HG03159 (cell line): ENCODE results near the gene TBC1D13.
"Not testable (repeated sequence)": the region's sequence is repeated elsewhere in the genome, so short reads cannot be mapped to it uniquely, and the experiment has no call there.

Experiments used
- ATAC-seq: cut with Tn5 transposase; IDR thresholded peaks from one replicate; pipeline ENCODE4 v1.9.1; 2021; ENCODE audit warnings: mild to moderate bottlenecking, moderate library complexity; ENCODE audit not compliant: unreplicated experiment

Gene TBC1D13

DNA sequence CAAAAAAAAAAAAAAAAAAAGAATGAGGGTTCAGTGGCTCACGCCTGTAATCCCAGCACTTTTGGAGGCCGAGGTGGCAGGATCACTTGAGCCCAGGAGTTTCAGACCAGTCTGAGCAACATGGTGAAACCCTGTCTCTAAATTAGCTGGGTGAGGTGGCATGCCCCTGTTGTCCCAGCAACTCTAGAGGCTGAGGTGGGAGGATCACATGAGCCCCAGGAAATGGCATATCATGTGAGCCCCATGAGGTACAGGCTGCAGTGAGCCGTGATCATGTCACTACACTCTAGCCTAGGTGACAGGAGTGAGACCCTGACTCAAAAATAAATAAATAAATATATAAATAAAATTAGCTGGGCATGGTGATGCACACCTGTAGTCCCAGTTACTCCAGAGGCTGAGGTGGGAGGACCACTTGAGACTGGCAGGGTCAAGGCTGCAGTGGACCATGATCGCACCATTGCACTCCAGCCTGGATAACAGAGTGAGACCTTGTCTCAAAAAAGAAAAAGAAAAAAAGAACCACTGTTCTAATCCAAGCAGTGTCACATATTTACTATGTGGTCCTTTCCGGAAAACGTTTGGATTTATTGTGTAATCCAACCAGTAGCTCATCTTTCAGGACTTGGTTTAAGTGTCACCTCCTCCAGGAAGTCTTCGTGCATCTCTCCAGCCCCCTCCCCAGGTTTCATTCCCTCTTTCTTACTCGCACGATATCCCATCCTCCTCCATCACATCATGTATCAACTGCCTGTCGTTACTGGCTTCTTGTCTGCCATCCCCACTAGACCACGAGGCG, 54.8 kb downstream of the TBC1D13 start:
- no peak for ATAC-seq

DNA sequence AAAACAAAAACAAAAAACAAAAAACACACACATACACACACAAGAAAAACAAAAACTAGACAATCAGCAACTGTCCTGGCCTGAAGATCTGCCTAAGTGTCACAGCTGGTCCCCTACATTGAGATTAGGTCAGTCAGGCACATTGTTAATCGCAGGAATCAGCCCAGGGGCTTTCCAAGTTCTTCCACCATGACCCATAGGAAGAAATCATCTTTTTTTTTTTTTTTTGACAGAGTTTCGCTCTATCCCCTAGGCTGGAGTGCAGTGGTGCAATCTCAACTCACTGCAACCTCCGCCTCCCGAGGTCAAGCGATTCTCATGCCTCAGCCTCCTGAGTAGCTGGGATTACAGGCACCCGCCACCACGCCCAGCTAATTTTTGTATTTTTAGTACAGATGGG, 56.1 kb downstream of the TBC1D13 start:
- ATAC-seq: not testable (repeated sequence)

DNA sequence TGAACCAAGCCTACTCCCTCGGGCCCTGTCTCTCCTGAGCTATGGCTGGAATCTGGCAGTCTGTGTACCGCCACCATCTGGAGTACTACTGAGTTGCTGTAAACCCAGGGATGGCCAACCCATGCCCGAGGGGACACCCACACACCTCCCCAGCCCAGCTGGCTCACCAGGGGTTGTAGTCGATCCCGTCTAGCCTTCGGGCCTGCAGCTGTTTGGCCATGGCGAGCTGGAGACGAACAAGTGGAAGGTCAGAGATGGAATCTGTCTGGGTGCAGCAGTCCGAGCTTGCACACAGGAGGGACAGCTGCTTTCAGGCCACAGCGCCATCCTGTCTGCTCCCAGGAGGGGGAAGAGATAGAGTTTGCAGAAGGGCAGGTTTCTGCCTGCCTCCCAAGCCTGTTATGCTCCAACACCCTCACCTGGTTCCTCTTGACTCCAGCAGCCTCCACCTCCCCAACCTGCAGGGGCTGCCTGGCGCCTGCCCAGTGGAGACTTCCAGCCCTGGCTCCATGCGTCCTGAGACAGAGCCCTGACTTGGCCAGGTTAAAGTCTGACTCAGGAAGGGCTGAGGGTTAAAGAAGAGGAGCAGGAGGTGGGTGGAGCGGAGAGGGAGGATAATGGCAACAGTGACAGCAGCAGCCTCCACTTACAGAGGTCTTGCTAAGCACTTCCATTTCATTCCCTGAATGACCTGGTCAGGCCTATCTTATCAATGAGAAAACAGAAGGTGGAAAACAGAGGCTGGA, 58.3 kb downstream of the TBC1D13 start:
- no peak for ATAC-seq

DNA sequence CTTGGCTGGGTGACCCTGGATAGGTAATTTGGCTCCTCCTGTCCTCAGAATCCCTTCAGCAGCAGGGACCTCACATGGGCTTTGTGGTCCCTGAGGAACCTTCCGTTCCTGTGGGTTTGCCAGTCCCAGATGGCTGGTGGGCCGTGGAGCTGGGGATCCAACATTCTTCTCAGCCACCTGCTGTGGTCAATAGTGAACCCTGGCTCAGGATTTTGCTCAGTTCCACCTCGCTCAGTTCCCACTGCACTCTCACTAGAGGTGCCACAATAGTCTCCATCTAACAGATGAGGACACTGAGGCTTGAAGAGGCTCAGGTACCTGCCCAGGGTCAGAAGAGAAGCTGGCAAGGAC, 59.6 kb downstream of the TBC1D13 start:
- ATAC-seq: no peak

DNA sequence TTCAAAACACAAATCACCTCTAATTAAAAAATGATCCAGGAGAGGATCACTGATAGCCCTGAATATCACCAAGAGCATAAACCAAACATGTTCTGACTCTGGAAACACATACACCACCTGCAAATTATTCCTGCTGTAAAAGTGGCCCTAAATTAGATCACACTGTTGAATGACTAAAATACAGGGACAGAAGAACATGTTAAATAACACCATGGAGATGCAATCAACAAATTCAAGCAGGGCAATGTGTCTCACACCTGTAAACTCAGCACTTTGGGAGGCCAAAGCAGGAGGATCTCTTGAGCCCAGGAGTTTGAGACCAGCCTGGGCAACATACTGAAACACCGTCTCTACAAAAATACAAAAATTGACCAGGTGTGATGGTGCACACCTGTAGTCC, 60.8 kb downstream of the TBC1D13 start:
- ATAC-seq: no peak

DNA sequence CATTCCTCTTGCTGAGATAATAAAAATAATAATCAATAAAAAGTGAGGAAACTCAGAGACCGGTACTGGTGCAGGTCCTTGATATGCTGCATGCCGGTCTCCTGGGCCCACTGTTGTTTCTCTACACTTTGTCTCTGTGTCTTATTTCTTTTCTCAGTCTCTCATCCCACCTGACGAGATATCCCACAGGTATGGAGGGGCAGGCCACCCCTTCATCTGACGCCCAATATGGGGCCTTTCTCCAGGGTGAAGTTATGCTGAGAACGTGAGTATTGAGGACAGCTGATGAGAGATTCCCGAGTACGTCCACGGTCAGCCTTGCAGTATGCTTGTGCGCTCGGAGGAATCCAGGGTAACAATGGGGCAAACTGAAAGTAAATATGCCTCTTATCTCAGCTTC, 64.0 kb downstream of the TBC1D13 start:
- ATAC-seq: not testable (repeated sequence)

DNA sequence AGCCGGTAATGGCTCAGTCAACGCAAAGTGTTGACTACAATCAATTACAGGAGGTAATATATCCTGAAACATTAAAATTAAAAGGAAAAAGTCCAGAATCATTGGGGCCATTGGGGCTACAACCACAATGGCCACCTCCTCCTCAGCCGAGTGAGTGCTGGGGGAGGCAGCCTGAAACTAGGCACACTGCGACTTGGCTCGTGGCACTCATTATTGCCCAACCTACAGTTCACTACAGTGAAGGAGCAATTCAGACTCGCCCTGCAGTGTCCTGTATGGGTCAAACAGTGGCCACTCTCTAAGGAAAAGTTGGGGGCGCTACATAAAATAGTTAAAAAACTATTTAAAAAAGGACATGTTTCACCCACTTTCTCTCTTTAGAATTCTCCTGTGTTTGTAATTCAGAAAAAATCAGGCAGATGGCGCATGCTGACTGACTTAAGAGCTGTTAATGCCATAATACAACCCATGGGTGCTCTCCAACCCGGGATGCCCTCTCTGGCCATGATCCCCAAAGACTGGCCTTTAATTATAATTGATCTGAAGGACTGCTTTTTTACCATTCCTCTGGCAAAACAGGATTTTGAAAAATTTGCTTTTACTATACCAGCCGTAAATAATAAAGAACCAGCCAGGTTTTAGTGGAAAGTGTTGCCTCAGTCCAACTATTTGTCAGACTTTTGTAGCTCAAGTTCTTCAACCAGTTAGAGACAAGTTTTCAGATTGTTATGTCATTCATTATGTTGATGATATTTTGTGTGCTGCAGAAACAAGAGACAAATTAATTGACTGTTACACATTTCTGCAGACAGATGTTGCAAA, 64.9 kb downstream of the TBC1D13 start:
- not testable (repeated sequence) for ATAC-seq

DNA sequence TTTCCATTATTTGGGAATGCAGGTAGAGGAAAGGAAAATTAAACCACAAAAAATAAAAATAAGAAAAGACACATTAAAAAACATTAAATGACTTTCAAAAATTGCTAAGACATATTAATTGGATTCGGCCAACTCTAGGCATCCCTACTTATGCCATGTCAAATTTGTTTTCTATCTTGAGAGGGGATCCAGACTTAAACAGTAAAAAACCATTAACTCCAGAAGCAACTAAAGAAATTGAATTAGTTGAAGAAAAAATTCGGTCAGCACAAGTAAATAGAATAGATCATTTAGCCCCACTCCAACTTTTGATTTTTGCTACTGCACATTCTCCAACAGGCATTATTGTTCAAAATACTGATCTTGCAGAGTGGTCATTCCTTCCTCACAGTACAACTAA, 65.6 kb downstream of the TBC1D13 start:
- ATAC-seq: not testable (repeated sequence)

DNA sequence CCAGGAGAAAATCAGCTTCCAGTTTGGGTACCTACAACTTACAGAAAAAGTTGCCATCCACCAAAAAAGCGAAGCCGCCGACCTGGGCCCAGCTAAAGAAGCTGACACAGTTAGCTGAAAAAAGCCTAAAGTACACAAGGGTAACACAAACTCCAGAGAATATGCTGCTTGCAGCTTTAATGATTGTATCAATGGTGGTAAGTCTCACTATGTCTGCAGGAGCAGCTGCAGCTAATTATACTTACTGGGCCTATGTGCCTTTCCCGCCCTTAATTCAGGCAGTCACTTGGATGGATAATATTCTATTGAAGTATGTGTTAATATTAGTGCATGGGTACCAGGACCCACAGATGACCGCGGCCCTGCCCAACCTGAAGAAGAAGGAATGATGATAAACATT, 67.4 kb downstream of the TBC1D13 start:
- ATAC-seq: not testable (repeated sequence)

DNA sequence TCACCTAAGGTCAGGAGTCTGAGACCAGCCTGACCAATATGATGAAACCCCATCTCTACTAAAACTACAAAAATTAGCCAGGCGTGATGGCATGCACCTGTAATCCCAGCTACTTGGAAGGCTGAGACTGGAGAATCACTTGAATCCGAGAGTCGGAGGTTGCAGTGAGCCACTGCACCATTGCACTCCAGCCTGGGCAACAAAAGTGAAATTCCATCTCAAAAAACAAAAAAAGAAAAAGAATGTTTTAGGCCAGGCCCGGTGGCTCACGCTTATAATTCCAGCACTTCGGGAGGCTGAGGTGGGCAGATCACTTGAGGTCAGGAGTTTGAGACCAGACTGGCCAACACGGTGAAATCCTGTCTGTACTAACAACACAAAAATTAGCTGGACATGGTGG, 71.4 kb downstream of the TBC1D13 start:
- not testable (repeated sequence) for ATAC-seq
